Activated T-helper 2 cell treated with anti-CD3 and anti-CD28 coated beads, Interferon-gamma antibody, Interleukin-2, Interleukin-4, amounts not matched to agents 10 μg/mL and 5 μg/mL and 100 μg/mL, durations not matched to agents 14 hours and 24 hours and 36 hours (primary cell): Measurements from ENCODE around the gene DPYSL5. TPM values are rescaled to one million over a fixed set of nuclear protein-coding genes. Genes with fewer than 3 reads are reported as not detected.

ENCODE experiments used
- DNase-seq: peaks from one replicate; pipeline ENCODE4 v3.0.0; 2021; ENCODE audit warnings: low spot score
- H3K27ac Mint-ChIP-seq: one replicate; pipeline ENCODE4 v1.8.0; 2021; ENCODE audit warnings: mixed read lengths
- H3K27me3 Mint-ChIP-seq: one replicate; pipeline ENCODE4 v1.8.0; 2021; ENCODE audit warnings: low read depth, mixed read lengths
- H3K36me3 Mint-ChIP-seq: one replicate; pipeline ENCODE4 v1.8.0; 2021; ENCODE audit warnings: low read depth, mixed read lengths
- H3K4me1 Mint-ChIP-seq: one replicate; pipeline ENCODE4 v1.8.0; 2021; ENCODE audit warnings: low read depth, mixed read lengths
- H3K4me3 Mint-ChIP-seq: one replicate; pipeline ENCODE4 v1.8.0; 2021; ENCODE audit warnings: low read depth, mild to moderate bottlenecking, moderate library complexity, mixed read lengths
- H3K9me3 Mint-ChIP-seq: one replicate; pipeline ENCODE4 v1.8.0; 2021; ENCODE audit warnings: mixed read lengths
- intact Hi-C: fragments of 100-400 bp; cut with micrococcal nuclease; formaldehyde crosslinking; loops from one replicate; pipeline ENCODE4 v1.15.1; 2023
- total RNA-seq: library from RNA; stranded (reverse); gene quantifications from 2 replicates; pipeline ENCODE4 v1.2.3, GENCODE V29; 2022

The DPYSL5 gene
- total RNA-seq, 1 donor from 2014 or later, result not detected

GRCh38 chr2:26940001-26940400 lies 92.1 kb downstream of the DPYSL5 start:
- Mint-ChIP-seq H3K27ac (no peak overlapping the region), H3K27me3 (peaks cover 7% of the 10 kb centered on the region), H3K4me1 (no peaks in the 10 kb centered on the region), H3K36me3 (no peaks in the 10 kb centered on the region), H3K4me3 (no peak overlapping the region), H3K9me3 (no peaks in the 10 kb centered on the region)
- DNase-seq, result no peak
- intact Hi-C loops, result no loop called here

GRCh38 chr2:26941486-26941885 lies 93.6 kb downstream of the DPYSL5 start:
- no peaks in the 10 kb centered on the region for H3K4me1 Mint-ChIP-seq

GRCh38 chr2:26942543-26943295 lies 94.8 kb downstream of the DPYSL5 start:
- Mint-ChIP-seq H3K27me3 (peaks cover 8% of the 10 kb centered on the region), H3K4me3 (no peak overlapping the region), H3K36me3 (no peaks in the 10 kb centered on the region), H3K27ac (no peak overlapping the region), H3K4me1 (no peaks in the 10 kb centered on the region), H3K9me3 (no peaks in the 10 kb centered on the region)
- DNase-seq, result peak; percentile 44
- intact Hi-C loops, result loop anchor here (1.0 kb wide), 1 partner anchor 96 kb away; no protein-coding TSS in a partner anchor

More at GRCh38 chr2:26941486-26941885, 93.6 kb downstream of the DPYSL5 start:
- intact Hi-C loops, result no loop called here
- no peaks in the 10 kb centered on the region for H3K9me3 Mint-ChIP-seq
- H3K36me3 Mint-ChIP-seq, result no peaks in the 10 kb centered on the region
- no peak for DNase-seq
- no peak overlapping the region for H3K27ac Mint-ChIP-seq
- H3K27me3 Mint-ChIP-seq, result peaks cover 8% of the 10 kb centered on the region
- H3K4me3 Mint-ChIP-seq, result no peak overlapping the region

- Mint-ChIP-seq H3K36me3 (no peaks in the 10 kb centered on the region), H3K27me3 (peaks cover 6% of the 10 kb centered on the region), H3K27ac (no peak overlapping the region), H3K9me3 (no peaks in the 10 kb centered on the region), H3K4me1 (no peaks in the 10 kb centered on the region), H3K4me3 (no peak overlapping the region)
- intact Hi-C loops, result no loop called here
- no peak for DNase-seq
Measured at GRCh38 chr2:26945991-26946750, 98.2 kb downstream of the DPYSL5 start.

GRCh38 chr2:26946841-26947784 lies 99.2 kb downstream of the DPYSL5 start:
- H3K4me1 Mint-ChIP-seq, result no peaks in the 10 kb centered on the region
- peaks cover 6% of the 10 kb centered on the region for H3K27me3 Mint-ChIP-seq
- H3K4me3 Mint-ChIP-seq, result no peak overlapping the region
- H3K36me3 Mint-ChIP-seq, result no peaks in the 10 kb centered on the region
- no peak for DNase-seq
- intact Hi-C loops, result no loop called here
- H3K27ac Mint-ChIP-seq, result no peak overlapping the region
- H3K9me3 Mint-ChIP-seq, result no peaks in the 10 kb centered on the region

GRCh38 chr2:26948800-26949199 lies 100.9 kb downstream of the DPYSL5 start:
- no peaks in the 10 kb centered on the region for H3K4me1 Mint-ChIP-seq
- H3K4me3 Mint-ChIP-seq, result no peak overlapping the region
- H3K36me3 Mint-ChIP-seq, result no peaks in the 10 kb centered on the region
- intact Hi-C loops, result no loop called here
- H3K9me3 Mint-ChIP-seq, result no peaks in the 10 kb centered on the region
- peaks cover 5% of the 10 kb centered on the region for H3K27me3 Mint-ChIP-seq
- no peak for DNase-seq
- H3K27ac Mint-ChIP-seq, result no peak overlapping the region

- H3K27ac Mint-ChIP-seq, result no peak overlapping the region
- intact Hi-C loops, result no loop called here
Measured at GRCh38 chr2:26950246-26950645, 102.3 kb downstream of the DPYSL5 start.

GRCh38 chr2:26951236-26951635 lies 103.3 kb downstream of the DPYSL5 start:
- Mint-ChIP-seq H3K27me3 (peaks cover 14% of the 10 kb centered on the region), H3K27ac (no peak overlapping the region), H3K36me3 (no peaks in the 10 kb centered on the region), H3K4me1 (no peaks in the 10 kb centered on the region), H3K4me3 (no peak overlapping the region), H3K9me3 (no peaks in the 10 kb centered on the region)
- no peak for DNase-seq
- intact Hi-C loops, result no loop called here

More at GRCh38 chr2:26950246-26950645, 102.3 kb downstream of the DPYSL5 start:
- no peak for DNase-seq
- no peaks in the 10 kb centered on the region for H3K36me3 Mint-ChIP-seq
- no peak overlapping the region for H3K4me3 Mint-ChIP-seq
- no peaks in the 10 kb centered on the region for H3K9me3 Mint-ChIP-seq
- H3K27me3 Mint-ChIP-seq, result peaks cover 13% of the 10 kb centered on the region
- H3K4me1 Mint-ChIP-seq, result no peaks in the 10 kb centered on the region

- Mint-ChIP-seq H3K27ac (no peak overlapping the region), H3K4me1 (no peaks in the 10 kb centered on the region), H3K9me3 (no peaks in the 10 kb centered on the region)
Measured at GRCh38 chr2:26952374-26952773, 104.4 kb downstream of the DPYSL5 start.

GRCh38 chr2:26954135-26954534 lies 106.2 kb downstream of the DPYSL5 start:
- DNase-seq, result no peak
- no peaks in the 10 kb centered on the region for H3K9me3 Mint-ChIP-seq
- peaks cover 26% of the 10 kb centered on the region for H3K27me3 Mint-ChIP-seq
- H3K36me3 Mint-ChIP-seq, result no peaks in the 10 kb centered on the region
- no peak overlapping the region for H3K4me3 Mint-ChIP-seq
- intact Hi-C loops, result no loop called here
- no peak overlapping the region for H3K27ac Mint-ChIP-seq
- H3K4me1 Mint-ChIP-seq, result no peaks in the 10 kb centered on the region

More at GRCh38 chr2:26952374-26952773, 104.4 kb downstream of the DPYSL5 start:
- DNase-seq, result no peak
- H3K36me3 Mint-ChIP-seq, result no peaks in the 10 kb centered on the region
- intact Hi-C loops, result no loop called here
- peaks cover 18% of the 10 kb centered on the region for H3K27me3 Mint-ChIP-seq
- H3K4me3 Mint-ChIP-seq, result no peak overlapping the region

GRCh38 chr2:26957041-26957440 lies 109.1 kb downstream of the DPYSL5 start:
- Mint-ChIP-seq H3K4me1 (no peaks in the 10 kb centered on the region), H3K36me3 (no peaks in the 10 kb centered on the region), H3K27ac (no peak overlapping the region), H3K9me3 (no peaks in the 10 kb centered on the region), H3K4me3 (no peak overlapping the region), H3K27me3 (peaks cover 36% of the 10 kb centered on the region)
- intact Hi-C loops, result no loop called here
- DNase-seq, result no peak

- no peak overlapping the region for H3K27ac Mint-ChIP-seq
- DNase-seq, result no peak
- peaks cover 36% of the 10 kb centered on the region for H3K27me3 Mint-ChIP-seq
- H3K4me3 Mint-ChIP-seq, result no peak overlapping the region
- intact Hi-C loops, result no loop called here
- H3K9me3 Mint-ChIP-seq, result no peaks in the 10 kb centered on the region
- no peaks in the 10 kb centered on the region for H3K36me3 Mint-ChIP-seq
- H3K4me1 Mint-ChIP-seq, result no peaks in the 10 kb centered on the region
Measured at GRCh38 chr2:26957534-26957933, 109.6 kb downstream of the DPYSL5 start.
